Measurements from ENCODE around the gene USE1.

USE1 gene

DNA sequence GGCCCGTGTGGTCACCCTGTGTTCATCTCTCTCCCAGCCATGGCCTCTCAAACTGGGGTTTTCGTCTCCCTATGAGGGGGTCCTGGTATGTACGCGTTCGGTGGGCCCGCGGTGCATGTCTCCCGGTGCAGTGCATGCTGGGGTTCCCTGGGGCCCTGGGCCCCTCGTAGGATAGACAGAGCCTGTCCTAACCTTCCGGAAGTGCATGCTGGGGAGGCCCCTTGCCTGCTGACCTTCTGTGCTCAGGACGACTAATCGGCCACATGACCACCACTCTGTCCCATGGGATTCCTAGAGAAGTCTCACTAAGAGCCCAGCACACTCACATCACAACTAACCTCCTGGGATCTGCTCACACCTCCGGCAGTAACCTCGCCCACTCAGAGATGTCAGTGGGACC, 4.9 kb upstream of the USE1 start:
- TF ChIP-seq EZH2 (optimal IDR thresholded peaks at IDR 0.05; ENCODE audit: low read depth, low read length) (no peak), EZH2phosphoT487 (IDR thresholded peaks at IDR 0.05; ENCODE audit: low read length) (no peak)
- TF ChIP-seq, protein P1, sequence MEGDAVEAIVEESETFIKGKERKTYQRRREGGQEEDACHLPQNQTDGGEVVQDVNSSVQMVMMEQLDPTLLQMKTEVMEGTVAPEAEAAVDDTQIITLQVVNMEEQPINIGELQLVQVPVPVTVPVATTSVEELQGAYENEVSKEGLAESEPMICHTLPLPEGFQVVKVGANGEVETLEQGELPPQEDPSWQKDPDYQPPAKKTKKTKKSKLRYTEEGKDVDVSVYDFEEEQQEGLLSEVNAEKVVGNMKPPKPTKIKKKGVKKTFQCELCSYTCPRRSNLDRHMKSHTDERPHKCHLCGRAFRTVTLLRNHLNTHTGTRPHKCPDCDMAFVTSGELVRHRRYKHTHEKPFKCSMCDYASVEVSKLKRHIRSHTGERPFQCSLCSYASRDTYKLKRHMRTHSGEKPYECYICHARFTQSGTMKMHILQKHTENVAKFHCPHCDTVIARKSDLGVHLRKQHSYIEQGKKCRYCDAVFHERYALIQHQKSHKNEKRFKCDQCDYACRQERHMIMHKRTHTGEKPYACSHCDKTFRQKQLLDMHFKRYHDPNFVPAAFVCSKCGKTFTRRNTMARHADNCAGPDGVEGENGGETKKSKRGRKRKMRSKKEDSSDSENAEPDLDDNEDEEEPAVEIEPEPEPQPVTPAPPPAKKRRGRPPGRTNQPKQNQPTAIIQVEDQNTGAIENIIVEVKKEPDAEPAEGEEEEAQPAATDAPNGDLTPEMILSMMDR (IDR thresholded peaks at IDR 0.05; ENCODE audit: low read length), result no peak
- H3K36me3 ChIP-seq (replicated peaks; ENCODE audit: insufficient read depth, low read length), result no peaks in the 10 kb centered on the region

DNA sequence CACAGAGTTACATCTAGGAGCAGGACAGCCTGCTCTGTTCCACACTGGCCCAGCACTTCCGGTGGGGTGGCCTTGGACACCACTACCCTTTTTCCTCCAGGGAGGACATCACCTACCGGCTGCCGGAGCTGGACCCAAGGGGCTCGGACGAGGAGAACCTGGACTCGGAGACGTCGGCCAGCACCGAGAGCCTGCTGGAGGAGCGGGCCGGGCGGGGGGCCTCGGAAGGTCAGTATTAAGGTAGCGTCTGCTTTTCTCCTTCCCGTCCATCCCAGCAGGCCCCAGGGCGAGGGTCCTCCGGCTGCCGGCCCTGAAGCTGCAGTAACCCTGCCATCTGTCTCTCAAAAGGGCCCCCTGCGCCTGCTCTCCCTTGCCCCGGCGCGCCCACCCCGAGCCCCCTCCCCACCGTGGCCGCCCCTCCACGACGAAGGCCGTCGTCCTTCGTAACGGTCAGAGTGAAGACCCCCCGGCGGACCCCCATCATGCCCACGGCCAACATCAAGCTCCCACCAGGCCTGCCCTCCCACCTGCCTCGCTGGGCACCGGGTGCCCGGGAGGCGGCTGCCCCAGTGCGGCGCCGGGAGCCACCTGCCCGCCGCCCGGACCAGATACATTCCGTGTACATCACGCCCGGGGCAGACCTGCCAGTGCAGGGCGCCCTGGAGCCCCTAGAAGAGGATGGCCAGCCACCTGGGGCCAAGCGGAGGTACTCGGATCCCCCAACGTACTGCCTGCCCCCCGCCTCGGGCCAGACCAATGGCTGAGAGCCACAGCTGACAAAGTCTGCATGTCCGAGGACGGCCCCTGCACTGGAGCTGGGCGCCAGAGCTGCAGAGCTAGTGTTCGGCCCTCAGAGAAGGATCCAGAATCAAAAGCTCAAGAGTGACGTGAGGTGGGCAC, 3.4 kb upstream of the USE1 start:
- H3F3A ChIP-seq (ENCODE audit: insufficient read depth, low read length), result peaks cover 7% of the 10 kb centered on the region; the same call in 1 of the 2 replicates
- TF ChIP-seq, protein P1 (IDR thresholded peaks at IDR 0.05; ENCODE audit: low read length), result no peak
- TF ChIP-seq EZH2 (optimal IDR thresholded peaks at IDR 0.05; ENCODE audit: low read depth, low read length) (no peak), EZH2phosphoT487 (IDR thresholded peaks at IDR 0.05; ENCODE audit: low read length) (no peak)
- no peaks in the 10 kb centered on the region for H3K27me3 ChIP-seq (replicated peaks; ENCODE audit: insufficient read depth, low read length)
- H3K27ac ChIP-seq (ENCODE audit: low read length), result no peak overlapping the region
- H3K4me1 ChIP-seq (ENCODE audit: low read length), result peaks cover 8% of the 10 kb centered on the region; the same call in 1 of the 2 replicates
- no peak overlapping the region for H3K9ac ChIP-seq (ENCODE audit: low read length)
- 0 out of 2 replicates have a peak, but pooled peaks cover 3% of the 10 kb centered on the region for H3K79me2 ChIP-seq (ENCODE audit: low read length)
- no peaks in the 10 kb centered on the region for H3K9me2 ChIP-seq (replicated peaks; ENCODE audit: insufficient read depth, low read length)
- no peak overlapping the region for H3K4me3 ChIP-seq (ENCODE audit: low read length)
- H4K20me1 ChIP-seq (ENCODE audit: insufficient read depth, low read length), result no peaks in the 10 kb centered on the region
- H3K36me3 ChIP-seq (replicated peaks; ENCODE audit: insufficient read depth, low read length), result no peaks in the 10 kb centered on the region
- no peak overlapping the region for H2AFZ ChIP-seq (ENCODE audit: low read length)
- no peak for DNase-seq
- no peaks in the 10 kb centered on the region for H3K9me3 ChIP-seq (replicated peaks; ENCODE audit: insufficient read depth, low read length)
- H3K4me2 ChIP-seq (ENCODE audit: low read depth, low read length), result no peak overlapping the region

More for the DNA sequence above, 4.9 kb upstream of the USE1 start:
- no peaks in the 10 kb centered on the region for H3K9me2 ChIP-seq (replicated peaks; ENCODE audit: insufficient read depth, low read length)
- DNase-seq, result no peak
- no peak overlapping the region for H3K9ac ChIP-seq (ENCODE audit: low read length)
- no peak overlapping the region for H2AFZ ChIP-seq (ENCODE audit: low read length)
- no peaks in the 10 kb centered on the region for H3K27me3 ChIP-seq (replicated peaks; ENCODE audit: insufficient read depth, low read length)
- H3K9me3 ChIP-seq (replicated peaks; ENCODE audit: insufficient read depth, low read length), result no peaks in the 10 kb centered on the region
- H4K20me1 ChIP-seq (ENCODE audit: insufficient read depth, low read length), result no peaks in the 10 kb centered on the region
- H3K79me2 ChIP-seq (ENCODE audit: low read length), result no peaks in the 10 kb centered on the region
- H3F3A ChIP-seq (ENCODE audit: insufficient read depth, low read length), result no peaks in the 10 kb centered on the region
- no peak overlapping the region for H3K27ac ChIP-seq (ENCODE audit: low read length)
- H3K4me3 ChIP-seq (ENCODE audit: low read length), result no peak overlapping the region
- 0 out of 2 replicates have a peak, but pooled peaks cover 4% of the 10 kb centered on the region for H3K4me1 ChIP-seq (ENCODE audit: low read length)
- no peak overlapping the region for H3K4me2 ChIP-seq (ENCODE audit: low read depth, low read length)

DNA sequence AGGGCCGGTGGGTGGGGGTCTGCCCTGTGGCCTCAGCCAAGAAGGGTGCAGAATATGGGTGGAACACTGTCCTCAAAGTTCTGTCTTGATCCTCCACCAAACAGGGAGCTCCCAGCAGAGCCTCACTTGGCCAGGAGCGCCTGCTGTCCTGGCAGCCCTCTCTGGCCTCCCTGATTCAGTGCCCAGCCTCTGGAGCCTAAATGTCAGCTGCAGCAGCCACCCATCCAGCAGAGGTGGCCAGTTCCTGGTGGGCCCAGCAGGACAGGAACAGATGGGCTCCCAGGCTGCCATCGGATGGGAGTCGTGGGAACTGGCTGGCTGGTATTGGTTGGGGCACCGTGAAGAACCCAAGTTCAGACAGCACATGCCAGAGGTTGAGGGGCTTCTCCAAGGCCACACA, 1.8 kb upstream of the USE1 start:
- Histone ChIP-seq H3K4me2 (ENCODE audit: low read depth, low read length) (no peak overlapping the region), H3K27ac (ENCODE audit: low read length) (no peak overlapping the region), H3K27me3 (replicated peaks; ENCODE audit: insufficient read depth, low read length) (no peaks in the 10 kb centered on the region), H3K9me2 (replicated peaks; ENCODE audit: insufficient read depth, low read length) (no peaks in the 10 kb centered on the region), H4K20me1 (ENCODE audit: insufficient read depth, low read length) (no peaks in the 10 kb centered on the region), H3K4me1 (ENCODE audit: low read length) (peaks cover 8% of the 10 kb centered on the region; the same call in 1 of the 2 replicates), H2AFZ (ENCODE audit: low read length) (no peak overlapping the region), H3K36me3 (replicated peaks; ENCODE audit: insufficient read depth, low read length) (no peaks in the 10 kb centered on the region), H3K4me3 (ENCODE audit: low read length) (no peak overlapping the region), H3K79me2 (ENCODE audit: low read length) (0 out of 2 replicates have a peak, but pooled peaks cover 3% of the 10 kb centered on the region), H3F3A (ENCODE audit: insufficient read depth, low read length) (peaks cover 7% of the 10 kb centered on the region; the same call in 1 of the 2 replicates), H3K9ac (ENCODE audit: low read length) (no peak overlapping the region), H3K9me3 (replicated peaks; ENCODE audit: insufficient read depth, low read length) (no peaks in the 10 kb centered on the region)
- DNase-seq, result no peak
- TF ChIP-seq, protein P1 (IDR thresholded peaks at IDR 0.05; ENCODE audit: low read length), result no peak
- TF ChIP-seq EZH2phosphoT487 (IDR thresholded peaks at IDR 0.05; ENCODE audit: low read length), result no peak
- TF ChIP-seq EZH2 (optimal IDR thresholded peaks at IDR 0.05; ENCODE audit: low read depth, low read length), result no peak

All from MM.1S (cell line).